ENCODE data around the gene DPP7.

Gene DPP7

GRCh38 chr9:137106662-137107250 is 7.8 kb downstream of the DPP7 start:
- Histone ChIP-seq H2BK120ac (ENCODE audit: low read depth, low read length) (no peak overlapping the region), H4K91ac (ENCODE audit: low read length) (no peak overlapping the region), H3K4me3 (ENCODE audit: insufficient read depth in 1 of 2, low read depth in 1 of 2, low read length in 2 of 2) (no peak overlapping the region), H3K9ac (ENCODE audit: low read length) (no peak overlapping the region), H3K27me3 (ENCODE audit: control insufficient read depth in 1 of 2, insufficient read depth in 1 of 2, low read length in 2 of 2) (no peaks in the 10 kb centered on the region), H2BK5ac (ENCODE audit: low read depth, low read length, poor library complexity, severe bottlenecking) (no peak overlapping the region), H3K36me3 (ENCODE audit: control insufficient read depth in 1 of 2, insufficient read depth in 2 of 2, low read depth in 1 of 2, low read length in 2 of 2) (peaks cover 93 to 96% of the 10 kb centered on the region in 2 experiments), H3K27ac (ENCODE audit: low read length, poor library complexity, severe bottlenecking) (no peak overlapping the region), H3K4me2 (ENCODE audit: low read length, poor library complexity, severe bottlenecking) (no peak overlapping the region), H3K4me1 (ENCODE audit: control insufficient read depth, insufficient read depth, low read depth, low read length) (no peaks in the 10 kb centered on the region), H3K4ac (ENCODE audit: low read depth in 1 of 2, low read length in 2 of 2) (no peak overlapping the region), H2AFZ (ENCODE audit: low read depth, low read length) (no peak overlapping the region), H3K23ac (ENCODE audit: low read length in 2 of 2) (no peak overlapping the region), H3K14ac (ENCODE audit: low read length in 2 of 2) (no peak overlapping the region), H3K9me3 (ENCODE audit: control insufficient read depth, low read length) (no peaks in the 10 kb centered on the region), H2AK5ac (ENCODE audit: low read length, severe bottlenecking) (no peak overlapping the region), H2BK12ac (ENCODE audit: low read length in 2 of 2) (no peak overlapping the region), H4K8ac (ENCODE audit: low read length) (no peak overlapping the region), H3K18ac (ENCODE audit: low read depth in 1 of 2, low read length in 2 of 2) (no peak overlapping the region), H3K79me1 (replicated peaks; ENCODE audit: low read length, poor library complexity, severe bottlenecking) (peaks cover 18% of the 10 kb centered on the region), H2BK15ac (ENCODE audit: low read depth, poor library complexity, severe bottlenecking) (no peak overlapping the region)
- DNase-seq, result no peak
- 96% methylated on average over 27 of the region's 27 CpGs for WGBS

- Histone ChIP-seq H2BK5ac (ENCODE audit: low read depth, low read length, poor library complexity, severe bottlenecking) (no peak overlapping the region), H2BK15ac (ENCODE audit: low read depth, poor library complexity, severe bottlenecking) (no peak overlapping the region), H3K27ac (ENCODE audit: low read length, poor library complexity, severe bottlenecking) (no peak overlapping the region), H3K4me2 (ENCODE audit: low read length, poor library complexity, severe bottlenecking) (no peak overlapping the region), H3K4ac (ENCODE audit: low read depth in 1 of 2, low read length in 2 of 2) (no peak overlapping the region), H3K9ac (ENCODE audit: low read length) (no peak overlapping the region), H3K27me3 (ENCODE audit: control insufficient read depth in 1 of 2, insufficient read depth in 1 of 2, low read length in 2 of 2) (no peaks in the 10 kb centered on the region), H3K14ac (ENCODE audit: low read length in 2 of 2) (no peak overlapping the region), H4K8ac (ENCODE audit: low read length) (no peak overlapping the region), H3K36me3 (ENCODE audit: control insufficient read depth in 1 of 2, insufficient read depth in 2 of 2, low read depth in 1 of 2, low read length in 2 of 2) (peaks cover 95 to 98% of the 10 kb centered on the region in 2 experiments), H2BK120ac (ENCODE audit: low read depth, low read length) (no peak overlapping the region), H2AFZ (ENCODE audit: low read depth, low read length) (no peak overlapping the region), H3K4me3 (ENCODE audit: insufficient read depth in 1 of 2, low read depth in 1 of 2, low read length in 2 of 2) (no peak overlapping the region), H4K91ac (ENCODE audit: low read length) (no peak overlapping the region), H3K18ac (ENCODE audit: low read depth in 1 of 2, low read length in 2 of 2) (no peak overlapping the region), H2BK12ac (ENCODE audit: low read length in 2 of 2) (no peak overlapping the region), H3K23ac (ENCODE audit: low read length in 2 of 2) (no peak overlapping the region), H3K79me1 (replicated peaks; ENCODE audit: low read length, poor library complexity, severe bottlenecking) (peaks cover 22% of the 10 kb centered on the region), H2AK5ac (ENCODE audit: low read length, severe bottlenecking) (no peak overlapping the region), H3K4me1 (ENCODE audit: control insufficient read depth, insufficient read depth, low read depth, low read length) (no peaks in the 10 kb centered on the region), H3K9me3 (ENCODE audit: control insufficient read depth, low read length) (no peaks in the 10 kb centered on the region)
- WGBS, result 97% methylated on average over 31 of the region's 31 CpGs
- DNase-seq, result no peak
Observed at GRCh38 chr9:137105814-137106661, 8.5 kb downstream of the DPP7 start.

GRCh38 chr9:137103206-137103999 is 11.1 kb downstream of the DPP7 start:
- H3K36me3 ChIP-seq (ENCODE audit: control insufficient read depth in 1 of 2, insufficient read depth in 2 of 2, low read depth in 1 of 2, low read length in 2 of 2), result peaks cover 93 to 95% of the 10 kb centered on the region in 2 experiments
- no peak overlapping the region for H3K4me3 ChIP-seq (ENCODE audit: insufficient read depth in 1 of 2, low read depth in 1 of 2, low read length in 2 of 2)
- H2BK12ac ChIP-seq (ENCODE audit: low read length in 2 of 2), result no peak overlapping the region
- no peak overlapping the region for H2BK5ac ChIP-seq (ENCODE audit: low read depth, low read length, poor library complexity, severe bottlenecking)
- H3K27ac ChIP-seq (ENCODE audit: low read length, poor library complexity, severe bottlenecking), result no peak overlapping the region
- peaks cover 33% of the 10 kb centered on the region for H3K79me1 ChIP-seq (replicated peaks; ENCODE audit: low read length, poor library complexity, severe bottlenecking)
- 96% methylated on average over 37 of the region's 37 CpGs for WGBS
- no peaks in the 10 kb centered on the region for H3K27me3 ChIP-seq (ENCODE audit: control insufficient read depth in 1 of 2, insufficient read depth in 1 of 2, low read length in 2 of 2)
- H2BK120ac ChIP-seq (ENCODE audit: low read depth, low read length), result no peak overlapping the region
- H3K14ac ChIP-seq (ENCODE audit: low read length in 2 of 2), result no peak overlapping the region
- H4K91ac ChIP-seq (ENCODE audit: low read length), result no peak overlapping the region
- no peak overlapping the region for H3K9ac ChIP-seq (ENCODE audit: low read length)
- no peak for DNase-seq
- no peak overlapping the region for H2BK15ac ChIP-seq (ENCODE audit: low read depth, poor library complexity, severe bottlenecking)
- H3K18ac ChIP-seq (ENCODE audit: low read depth in 1 of 2, low read length in 2 of 2), result no peak overlapping the region
- no peak overlapping the region for H2AK5ac ChIP-seq (ENCODE audit: low read length, severe bottlenecking)
- no peak overlapping the region for H3K4ac ChIP-seq (ENCODE audit: low read depth in 1 of 2, low read length in 2 of 2)
- H3K4me2 ChIP-seq (ENCODE audit: low read length, poor library complexity, severe bottlenecking), result no peak overlapping the region
- H3K23ac ChIP-seq (ENCODE audit: low read length in 2 of 2), result no peak overlapping the region
- H3K9me3 ChIP-seq (ENCODE audit: control insufficient read depth, low read length), result no peaks in the 10 kb centered on the region
- no peak overlapping the region for H2AFZ ChIP-seq (ENCODE audit: low read depth, low read length)
- no peaks in the 10 kb centered on the region for H3K4me1 ChIP-seq (ENCODE audit: control insufficient read depth, insufficient read depth, low read depth, low read length)
- H4K8ac ChIP-seq (ENCODE audit: low read length), result no peak overlapping the region

GRCh38 chr9:137099231-137099630 is 15.3 kb downstream of the DPP7 start:
- Histone ChIP-seq H3K27ac (ENCODE audit: low read length, poor library complexity, severe bottlenecking) (no peak overlapping the region), H3K36me3 (ENCODE audit: control insufficient read depth in 1 of 2, insufficient read depth in 2 of 2, low read depth in 1 of 2, low read length in 2 of 2) (peaks cover 81 to 84% of the 10 kb centered on the region in 2 experiments), H2BK12ac (ENCODE audit: low read length in 2 of 2) (no peak overlapping the region), H2AFZ (ENCODE audit: low read depth, low read length) (no peak overlapping the region), H2BK120ac (ENCODE audit: low read depth, low read length) (no peak overlapping the region), H3K18ac (ENCODE audit: low read depth in 1 of 2, low read length in 2 of 2) (no peak overlapping the region), H3K9ac (ENCODE audit: low read length) (no peak overlapping the region), H3K14ac (ENCODE audit: low read length in 2 of 2) (no peak overlapping the region), H3K4me3 (ENCODE audit: insufficient read depth in 1 of 2, low read depth in 1 of 2, low read length in 2 of 2) (no peak overlapping the region), H3K9me3 (ENCODE audit: control insufficient read depth, low read length) (no peaks in the 10 kb centered on the region), H2BK15ac (ENCODE audit: low read depth, poor library complexity, severe bottlenecking) (no peak overlapping the region), H3K4me1 (ENCODE audit: control insufficient read depth, insufficient read depth, low read depth, low read length) (peaks cover 2% of the 10 kb centered on the region), H2AK5ac (ENCODE audit: low read length, severe bottlenecking) (no peak overlapping the region), H3K79me1 (replicated peaks; ENCODE audit: low read length, poor library complexity, severe bottlenecking) (peaks cover 34% of the 10 kb centered on the region), H2BK5ac (ENCODE audit: low read depth, low read length, poor library complexity, severe bottlenecking) (no peak overlapping the region), H3K4me2 (ENCODE audit: low read length, poor library complexity, severe bottlenecking) (no peak overlapping the region), H4K8ac (ENCODE audit: low read length) (no peak overlapping the region), H4K91ac (ENCODE audit: low read length) (no peak overlapping the region), H3K4ac (ENCODE audit: low read depth in 1 of 2, low read length in 2 of 2) (no peak overlapping the region), H3K27me3 (ENCODE audit: control insufficient read depth in 1 of 2, insufficient read depth in 1 of 2, low read length in 2 of 2) (no peaks in the 10 kb centered on the region), H3K23ac (ENCODE audit: low read length in 2 of 2) (no peak overlapping the region)
- WGBS, result 97% methylated on average over 14 of the region's 14 CpGs
- no peak for DNase-seq

Measured in mesenchymal stem cell (in vitro differentiated cells and primary cell).